Fibroblast of mammary gland (primary cell): ENCODE data around the gene DBI.
"Not testable (repeated sequence)": the region's sequence is repeated elsewhere in the genome, so short reads cannot be mapped to it uniquely, and the experiment has no call there.

ENCODE experiments used
- DNase-seq: peaks from one replicate; pipeline ENCODE4 v3.0.0-alpha.2; 2010; ENCODE audit warnings: low read depth
- H3K4me3 ChIP-seq: 2 replicates; pipeline ENCODE4 v1.5.1; 2011; ENCODE audit warnings: low read depth, mild to moderate bottlenecking, low read length, moderate library complexity; ENCODE audit not compliant: control insufficient read depth
- CTCF ChIP-seq: conservative IDR thresholded peaks from 2 replicates; pipeline ENCODE4 v1.5.1; 2011; ENCODE audit warnings: low read depth, low read length, inconsistent platforms; ENCODE audit not compliant: control insufficient read depth, insufficient read depth

The DBI gene

GRCh38 chr2:119393971-119394748 is 27.4 kb downstream of the DBI start:
- H3K4me3 ChIP-seq: no peak overlapping the region
- TF ChIP-seq CTCF: no peak
- DNase-seq: no peak

GRCh38 chr2:119397196-119397595 is 30.4 kb downstream of the DBI start:
- TF ChIP-seq CTCF: no peak
- no peak overlapping the region for H3K4me3 ChIP-seq

GRCh38 chr2:119402106-119402505 is 35.3 kb downstream of the DBI start:
- H3K4me3 ChIP-seq: no peak overlapping the region
- DNase-seq: no peak
- TF ChIP-seq CTCF: no peak

More at GRCh38 chr2:119397196-119397595, 30.4 kb downstream of the DBI start:
- no peak for DNase-seq

- no peak for DNase-seq
- H3K4me3 ChIP-seq: no peak overlapping the region
- no peak for TF ChIP-seq CTCF
Observed at GRCh38 chr2:119402645-119403560, 36.1 kb downstream of the DBI start.

GRCh38 chr2:119403618-119404017 is 36.8 kb downstream of the DBI start:
- DNase-seq, H3K4me3 ChIP-seq: not testable (repeated sequence)

- no peak for DNase-seq
- TF ChIP-seq CTCF: no peak
- no peak overlapping the region for H3K4me3 ChIP-seq
Observed at GRCh38 chr2:119405151-119405550, 38.4 kb downstream of the DBI start.
